Effector memory CD8-positive, alpha-beta T cell (primary cell): ENCODE data around the gene ZRANB3.
"Not testable (repeated sequence)": the region's sequence is repeated elsewhere in the genome, so short reads cannot be mapped to it uniquely, and the experiment has no call there.

ENCODE experiments used
- ATAC-seq: fragments of 150-1000 bp; cut with Tn5 transposase; replicated peaks from 2 replicates; pipeline ENCODE4 v1.10.0; 2021; ENCODE audit warnings: mild to moderate bottlenecking, moderate library complexity
- DNase-seq, 3 experiments: peaks; one replicate each; pipeline ENCODE4 v3.0.0; 2021
- H3K27ac Mint-ChIP-seq, 2 donors: one replicate each; pipeline ENCODE4 v1.8.0; 2022; ENCODE audit warnings: mild to moderate bottlenecking in 2 of 2, mixed read lengths in 2 of 2, moderate library complexity in 2 of 2
- H3K27me3 Mint-ChIP-seq, 2 donors: one replicate each; pipeline ENCODE4 v1.8.0; 2022; ENCODE audit warnings: mixed read lengths in 2 of 2
- H3K36me3 Mint-ChIP-seq: one replicate; pipeline ENCODE4 v1.8.0; 2022; ENCODE audit warnings: mild to moderate bottlenecking, moderate library complexity, mixed read lengths; ENCODE audit not compliant: insufficient read depth
- H3K4me1 Mint-ChIP-seq, 2 donors: one replicate each; pipeline ENCODE4 v1.8.0; 2022; ENCODE audit warnings: low read depth in 2 of 2, mixed read lengths in 2 of 2
- H3K4me3 Mint-ChIP-seq, 2 donors: one replicate each; pipeline ENCODE4 v1.8.0; 2022; ENCODE audit warnings: mild to moderate bottlenecking in 2 of 2, mixed read lengths in 2 of 2, moderate library complexity in 2 of 2
- H3K9me3 Mint-ChIP-seq, 2 donors: one replicate each; pipeline ENCODE4 v1.8.0; 2022; ENCODE audit warnings: mixed read lengths in 2 of 2

The ZRANB3 gene

DNA sequence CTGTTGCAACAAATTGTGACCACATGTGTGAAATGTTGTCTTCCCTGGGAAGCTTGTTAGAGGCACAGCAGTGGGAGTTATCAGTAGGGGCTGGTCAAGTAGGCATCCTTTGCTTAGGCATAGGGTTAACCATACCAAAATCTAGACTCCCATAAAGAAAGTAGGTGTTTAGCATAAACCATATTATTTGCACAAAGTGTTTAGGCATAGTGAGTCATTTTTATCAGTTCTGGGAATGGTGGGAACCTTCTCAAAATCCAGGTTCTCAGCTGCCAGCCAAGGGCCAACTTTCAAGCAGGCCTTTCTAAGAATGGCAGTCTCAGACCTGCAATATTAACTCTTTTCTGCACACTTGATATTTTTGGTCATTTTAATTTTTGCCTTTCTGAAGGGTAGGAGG is 390.4 kb downstream of the ZRANB3 start:
- DNase-seq, result no peak
- Mint-ChIP-seq H3K9me3 (peaks cover 0 to 4% of the 10 kb centered on the region in 2 donors), H3K27me3 (no peaks in the 10 kb centered on the region), H3K36me3 (peaks cover 10% of the 10 kb centered on the region), H3K4me3 (no peak overlapping the region), H3K27ac (no peak overlapping the region), H3K4me1 (no peaks in the 10 kb centered on the region)
- ATAC-seq, result no peak

DNA sequence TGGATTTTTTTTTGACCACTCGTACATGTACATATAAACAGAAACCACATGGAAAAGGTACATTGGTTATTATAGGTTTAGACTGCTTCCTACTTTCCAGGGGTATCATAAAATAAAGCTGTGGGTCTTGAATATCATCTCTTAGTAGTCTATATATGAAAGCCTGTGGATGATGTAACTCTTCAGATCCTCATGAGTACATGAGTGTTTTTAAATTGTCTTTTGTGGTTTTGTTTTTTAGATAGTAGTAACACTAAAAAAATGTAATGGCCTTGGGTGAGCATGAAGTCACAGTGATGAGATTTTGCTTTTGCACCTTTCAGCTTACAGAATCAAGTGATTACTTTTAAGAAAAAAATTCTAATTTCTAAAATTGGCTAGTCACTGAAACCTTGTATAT is 398.7 kb downstream of the ZRANB3 start:
- ATAC-seq (no peak), DNase-seq (no peak)
- Mint-ChIP-seq H3K9me3 (no peaks in the 10 kb centered on the region), H3K27me3 (no peaks in the 10 kb centered on the region), H3K27ac (no peak overlapping the region), H3K36me3 (peaks cover 44% of the 10 kb centered on the region), H3K4me3 (no peak overlapping the region), H3K4me1 (no peaks in the 10 kb centered on the region)

DNA sequence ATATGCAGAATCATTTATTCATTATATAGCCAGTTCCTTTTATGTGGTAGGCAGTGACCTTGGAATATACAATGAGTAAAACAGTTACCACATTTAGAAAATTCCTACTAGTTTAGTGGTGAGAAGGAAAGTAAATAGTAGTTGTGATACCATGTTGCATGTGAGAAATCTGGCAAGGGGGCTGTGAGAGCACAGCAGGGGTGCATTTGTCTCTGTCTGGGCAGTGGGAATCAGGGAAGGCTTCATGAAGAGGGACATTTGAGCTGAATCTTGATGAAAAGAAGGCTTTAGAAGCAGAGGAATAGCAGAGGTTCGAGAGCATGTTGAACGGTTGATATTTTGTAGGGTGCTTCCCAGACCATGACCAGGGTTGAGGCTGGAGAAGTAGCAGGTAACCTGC is 400.3 kb downstream of the ZRANB3 start:
- ATAC-seq (no peak), DNase-seq (no peak)
- Mint-ChIP-seq H3K27ac (no peak overlapping the region), H3K9me3 (no peaks in the 10 kb centered on the region), H3K27me3 (no peaks in the 10 kb centered on the region), H3K4me3 (no peak overlapping the region), H3K4me1 (no peaks in the 10 kb centered on the region), H3K36me3 (peaks cover 41% of the 10 kb centered on the region)

DNA sequence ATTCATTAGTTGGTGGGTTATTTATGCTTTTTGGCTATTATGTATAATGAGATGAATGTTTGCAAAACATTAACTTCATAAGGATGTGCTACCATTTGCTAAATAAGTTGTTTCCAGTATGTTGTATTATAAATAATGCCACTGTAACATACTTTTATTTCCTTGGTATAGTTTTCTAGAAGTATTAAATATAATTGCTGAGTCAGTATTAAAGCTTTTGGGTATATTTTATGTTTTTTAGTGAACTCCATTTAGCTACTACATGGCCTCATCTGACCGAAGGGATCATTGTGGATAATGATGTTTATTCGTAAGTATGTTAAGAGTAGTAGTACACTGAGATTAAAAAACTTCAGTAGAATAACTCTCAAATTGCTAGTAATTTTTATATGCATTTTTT is 405.1 kb downstream of the ZRANB3 start:
- Mint-ChIP-seq H3K9me3 (no peaks in the 10 kb centered on the region), H3K4me3 (no peak overlapping the region), H3K36me3 (peaks cover 25% of the 10 kb centered on the region), H3K27ac (no peak overlapping the region), H3K27me3 (no peaks in the 10 kb centered on the region), H3K4me1 (no peaks in the 10 kb centered on the region)
- DNase-seq (no peak), ATAC-seq (no peak)

DNA sequence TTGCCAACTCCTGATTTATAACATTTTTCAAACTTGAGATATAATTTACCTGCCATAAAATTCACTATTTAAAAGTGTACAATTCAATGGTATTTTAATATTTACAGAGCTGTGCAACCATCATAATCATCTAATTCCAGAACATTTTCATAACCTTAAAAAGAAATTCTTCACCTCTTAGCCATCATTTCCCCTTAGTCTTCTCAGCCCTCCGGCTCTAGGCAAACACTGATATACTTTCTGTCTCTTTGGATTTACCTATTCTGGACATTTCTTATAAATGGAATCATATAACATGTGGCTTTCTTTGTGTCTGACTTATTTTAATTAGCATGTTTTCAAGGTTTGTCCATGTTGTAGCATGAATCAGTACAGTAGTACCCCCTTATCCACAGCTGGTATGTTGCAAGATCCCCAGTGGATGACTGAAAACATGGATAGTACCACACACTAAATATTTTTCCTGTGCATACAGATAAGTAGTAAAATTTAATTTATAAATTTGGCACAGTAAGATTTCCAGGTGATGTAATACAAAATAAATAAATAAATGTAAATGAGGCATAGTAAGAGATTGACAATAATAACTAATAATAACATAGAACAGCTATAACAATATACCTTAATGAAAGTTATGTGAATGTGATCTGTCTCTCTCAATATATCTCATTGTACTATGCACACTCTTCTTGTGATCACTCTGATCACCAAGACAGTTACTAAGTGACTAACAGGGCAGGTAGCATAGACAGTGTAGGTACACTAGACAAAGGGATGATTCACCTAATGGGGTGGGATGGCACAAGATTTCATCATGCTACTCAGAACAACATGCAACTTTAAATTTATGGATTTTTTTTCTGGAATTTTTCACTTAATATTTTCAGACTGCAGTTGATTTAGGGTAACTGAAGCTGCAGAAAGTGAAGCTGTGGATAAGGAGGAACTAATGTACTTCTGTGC is 405.8 kb downstream of the ZRANB3 start:
- Mint-ChIP-seq H3K4me3 (no peak overlapping the region), H3K9me3 (no peaks in the 10 kb centered on the region), H3K4me1 (no peaks in the 10 kb centered on the region), H3K27ac (no peak overlapping the region), H3K36me3 (peaks cover 21% of the 10 kb centered on the region), H3K27me3 (no peaks in the 10 kb centered on the region)
- ATAC-seq (no peak), DNase-seq (no peak)

DNA sequence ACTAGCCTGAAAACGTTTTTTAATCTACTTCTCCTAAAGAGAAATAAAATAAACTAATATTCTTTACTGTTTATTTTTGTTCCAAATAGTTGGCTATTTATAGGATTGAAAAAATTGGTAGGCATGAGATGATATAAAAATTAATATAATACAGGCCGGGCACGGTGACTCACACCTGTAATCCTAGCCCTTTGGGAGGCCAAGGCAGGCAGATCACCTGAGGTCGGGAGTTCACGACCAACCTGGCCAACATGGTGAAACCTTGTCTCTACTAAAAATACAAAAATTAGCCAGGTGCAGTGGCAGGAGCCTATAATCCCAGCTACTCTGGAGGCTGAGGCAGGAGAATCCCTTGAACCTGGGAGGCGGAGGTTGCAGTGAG is 409.4 kb downstream of the ZRANB3 start:
- not testable (repeated sequence) for H3K4me1 Mint-ChIP-seq, H3K27ac Mint-ChIP-seq, H3K36me3 Mint-ChIP-seq, H3K27me3 Mint-ChIP-seq, H3K9me3 Mint-ChIP-seq, ATAC-seq, DNase-seq, H3K4me3 Mint-ChIP-seq

DNA sequence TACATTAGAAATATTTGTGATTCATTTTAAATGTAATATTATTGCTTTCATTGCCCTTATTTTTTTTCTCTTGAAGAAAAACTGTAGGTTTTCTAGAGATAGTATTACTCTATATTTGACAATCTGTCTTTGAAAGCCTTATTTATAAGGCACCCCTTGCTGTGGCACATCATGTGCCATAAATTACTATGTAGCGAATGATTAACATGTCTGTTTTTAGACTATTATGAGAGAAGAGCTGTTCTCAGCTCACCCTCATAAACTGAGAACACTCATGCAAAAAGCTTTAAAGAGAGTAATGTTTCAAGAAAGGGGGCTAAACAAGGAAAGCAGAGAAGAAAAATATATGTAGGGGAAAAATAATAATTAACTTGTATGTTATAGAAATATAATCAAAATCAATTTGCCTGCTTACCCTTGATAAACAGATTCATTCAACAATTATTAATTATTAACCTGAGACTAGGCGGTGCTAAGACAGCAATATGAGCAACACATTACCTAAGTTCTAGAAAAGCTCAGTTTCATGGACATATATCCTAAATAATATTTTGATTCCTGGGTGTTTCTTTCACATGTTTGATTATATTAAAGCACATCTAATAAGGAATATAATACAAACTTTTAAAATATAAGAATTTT is 409.9 kb downstream of the ZRANB3 start:
- Mint-ChIP-seq H3K36me3 (peaks cover 5% of the 10 kb centered on the region), H3K27me3 (no peaks in the 10 kb centered on the region), H3K27ac (no peak overlapping the region), H3K4me1 (no peaks in the 10 kb centered on the region), H3K9me3 (no peaks in the 10 kb centered on the region), H3K4me3 (no peak overlapping the region)
- ATAC-seq (no peak), DNase-seq (no peak)

DNA sequence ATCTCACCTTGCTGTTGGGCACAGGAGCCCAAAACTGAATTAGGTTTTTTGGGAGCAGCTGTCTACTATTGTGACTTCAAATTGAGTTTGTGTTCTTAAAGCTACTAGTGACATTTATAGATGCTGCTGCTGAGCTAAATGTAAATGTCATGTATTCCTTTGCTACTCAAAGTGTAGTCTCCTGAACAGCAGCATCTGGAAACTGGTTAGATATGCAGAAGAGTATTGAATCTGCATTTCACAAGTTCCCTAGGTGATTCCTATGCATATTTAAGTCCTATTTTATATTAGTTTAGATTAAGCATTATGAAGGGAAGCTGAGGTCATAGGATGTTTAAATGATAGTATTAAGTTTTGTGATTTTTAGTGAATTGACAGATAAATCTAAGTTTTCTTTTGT is 411.4 kb downstream of the ZRANB3 start:
- Mint-ChIP-seq H3K4me1 (no peaks in the 10 kb centered on the region), H3K9me3 (no peaks in the 10 kb centered on the region), H3K27ac (no peak overlapping the region), H3K27me3 (no peaks in the 10 kb centered on the region), H3K36me3 (peaks cover 5% of the 10 kb centered on the region), H3K4me3 (no peak overlapping the region)
- DNase-seq (no peak), ATAC-seq (no peak)

DNA sequence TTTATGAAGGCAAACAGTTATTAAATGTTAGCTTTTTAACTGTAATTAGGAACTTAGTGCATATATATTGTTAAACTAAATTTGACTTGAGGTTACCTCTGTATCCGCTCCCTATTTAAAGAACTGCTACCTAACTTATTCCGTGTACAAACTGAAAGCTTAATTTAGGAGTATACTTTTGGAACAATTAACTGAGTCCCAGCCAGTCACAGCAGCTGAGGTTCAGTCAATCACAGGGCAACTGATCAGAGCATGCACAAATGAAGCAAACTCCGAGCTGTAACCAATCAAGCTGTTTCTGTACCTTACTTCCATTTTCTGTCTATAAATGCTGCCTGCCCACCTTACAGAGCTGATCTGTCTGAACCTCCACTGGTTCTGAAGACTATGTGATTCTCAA is 417.7 kb downstream of the ZRANB3 start:
- no peaks in the 10 kb centered on the region for H3K27me3 Mint-ChIP-seq
- peak overlapping the region in 1 of 2 donors; percentile 77 for H3K27ac Mint-ChIP-seq
- ATAC-seq (no peak), DNase-seq (no peak)
- no peak overlapping the region for H3K4me3 Mint-ChIP-seq
- peaks cover 7% of the 10 kb centered on the region for H3K36me3 Mint-ChIP-seq
- H3K4me1 Mint-ChIP-seq, result peaks cover 5 to 11% of the 10 kb centered on the region in 2 donors
- no peaks in the 10 kb centered on the region for H3K9me3 Mint-ChIP-seq

DNA sequence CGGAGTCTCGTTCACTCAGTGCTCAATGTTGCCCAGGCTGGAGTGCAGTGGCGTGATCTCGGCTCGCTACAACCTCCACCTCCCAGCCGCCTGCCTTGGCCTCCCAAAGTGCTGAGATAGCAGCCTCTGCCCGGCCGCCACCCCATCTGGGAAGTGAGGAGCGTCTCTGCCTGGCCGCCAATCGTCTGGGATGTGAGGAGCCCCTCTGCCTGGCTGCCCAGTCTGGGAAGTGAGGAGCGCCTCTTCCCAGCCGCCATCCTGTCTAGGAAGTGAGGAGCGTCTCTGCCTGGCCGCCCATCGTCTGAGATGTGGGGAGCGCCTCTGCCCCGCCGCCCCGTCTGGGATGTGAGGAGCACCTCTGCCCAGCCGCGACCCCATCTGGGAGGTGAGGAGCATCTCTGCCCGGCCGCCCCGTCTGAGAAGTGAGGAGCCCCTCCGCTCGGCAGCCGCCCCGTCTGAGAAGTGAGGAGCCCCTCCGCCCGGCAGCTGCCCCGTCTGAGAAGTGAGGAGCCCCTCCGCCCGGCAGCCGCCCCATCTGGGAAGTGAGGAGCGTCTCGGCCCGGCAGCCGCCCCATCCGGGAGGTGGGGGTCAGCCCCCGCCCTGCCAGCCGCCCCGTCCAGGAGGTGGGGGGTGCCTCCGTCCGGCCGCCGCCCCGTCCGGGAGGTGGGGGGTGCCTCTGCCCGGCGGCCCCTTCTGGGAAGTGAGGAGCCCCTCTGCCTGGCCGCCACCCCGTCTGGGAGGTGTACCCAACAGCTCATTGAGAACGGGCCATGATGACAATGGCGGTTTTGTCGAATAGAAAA is 425.3 kb downstream of the ZRANB3 start:
- H3K27ac Mint-ChIP-seq, ATAC-seq, H3K27me3 Mint-ChIP-seq, H3K4me3 Mint-ChIP-seq, H3K9me3 Mint-ChIP-seq, H3K4me1 Mint-ChIP-seq, H3K36me3 Mint-ChIP-seq, DNase-seq: not testable (repeated sequence)

DNA sequence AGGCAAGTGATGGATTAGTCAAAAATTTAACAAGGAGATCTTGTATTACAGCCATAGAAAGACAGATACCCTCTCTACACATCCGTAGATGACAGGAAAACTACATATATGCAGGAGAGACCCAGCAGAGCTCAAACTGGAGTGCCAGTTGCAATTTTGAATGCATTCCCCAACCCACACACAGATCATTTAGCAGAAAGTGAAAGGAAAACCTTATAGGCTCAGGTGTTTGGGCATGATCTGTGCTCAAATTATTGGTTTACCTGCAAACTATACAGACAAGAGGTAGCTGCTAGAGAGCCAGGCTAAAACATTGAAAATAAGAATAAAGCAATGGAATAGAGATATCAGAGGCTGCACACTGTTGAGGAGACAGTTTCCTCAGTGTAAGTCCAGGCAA is 427.2 kb downstream of the ZRANB3 start:
- no peak for DNase-seq
- no peak overlapping the region for H3K27ac Mint-ChIP-seq
- peaks cover 2% of the 10 kb centered on the region for H3K36me3 Mint-ChIP-seq
- no peaks in the 10 kb centered on the region for H3K27me3 Mint-ChIP-seq
- H3K4me3 Mint-ChIP-seq, result no peak overlapping the region
- ATAC-seq, result no peak
- H3K4me1 Mint-ChIP-seq, result no peaks in the 10 kb centered on the region
- no peaks in the 10 kb centered on the region for H3K9me3 Mint-ChIP-seq

DNA sequence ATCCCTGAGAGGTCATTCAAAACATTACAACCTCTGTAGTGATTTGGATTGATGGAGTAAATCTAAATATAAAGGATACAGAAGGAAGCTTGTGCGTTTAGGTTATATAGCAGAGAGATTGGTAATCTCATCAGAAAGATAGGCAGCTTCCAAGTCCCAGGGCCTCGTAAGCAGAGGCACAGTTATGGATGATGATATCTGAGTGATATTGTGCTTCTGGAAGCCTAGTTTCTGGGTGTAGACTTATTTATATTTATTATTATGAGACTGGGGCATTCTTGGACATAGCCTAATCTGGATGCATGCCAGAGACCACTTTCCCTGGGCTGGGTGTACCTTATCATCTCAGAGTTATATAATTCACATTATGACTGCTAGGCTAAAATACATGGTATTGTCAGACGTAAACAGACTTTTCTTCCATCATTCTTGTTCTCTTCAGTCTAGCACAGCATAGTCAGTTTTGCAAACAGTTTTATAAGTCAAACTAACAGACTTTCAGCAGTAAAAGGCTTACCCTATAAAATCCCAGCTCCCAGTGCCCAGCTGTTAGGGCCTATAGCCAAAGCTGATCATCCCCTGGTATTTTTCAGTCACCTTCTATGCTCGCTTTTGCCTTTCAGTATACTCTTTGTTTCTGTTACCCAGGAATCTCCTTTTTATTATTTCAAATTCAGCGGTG is 431.1 kb downstream of the ZRANB3 start:
- DNase-seq (no peak), ATAC-seq (no peak)
- Mint-ChIP-seq H3K27me3 (no peaks in the 10 kb centered on the region), H3K27ac (no peak overlapping the region), H3K4me1 (no peaks in the 10 kb centered on the region), H3K4me3 (no peak overlapping the region), H3K36me3 (no peaks in the 10 kb centered on the region), H3K9me3 (no peaks in the 10 kb centered on the region)

DNA sequence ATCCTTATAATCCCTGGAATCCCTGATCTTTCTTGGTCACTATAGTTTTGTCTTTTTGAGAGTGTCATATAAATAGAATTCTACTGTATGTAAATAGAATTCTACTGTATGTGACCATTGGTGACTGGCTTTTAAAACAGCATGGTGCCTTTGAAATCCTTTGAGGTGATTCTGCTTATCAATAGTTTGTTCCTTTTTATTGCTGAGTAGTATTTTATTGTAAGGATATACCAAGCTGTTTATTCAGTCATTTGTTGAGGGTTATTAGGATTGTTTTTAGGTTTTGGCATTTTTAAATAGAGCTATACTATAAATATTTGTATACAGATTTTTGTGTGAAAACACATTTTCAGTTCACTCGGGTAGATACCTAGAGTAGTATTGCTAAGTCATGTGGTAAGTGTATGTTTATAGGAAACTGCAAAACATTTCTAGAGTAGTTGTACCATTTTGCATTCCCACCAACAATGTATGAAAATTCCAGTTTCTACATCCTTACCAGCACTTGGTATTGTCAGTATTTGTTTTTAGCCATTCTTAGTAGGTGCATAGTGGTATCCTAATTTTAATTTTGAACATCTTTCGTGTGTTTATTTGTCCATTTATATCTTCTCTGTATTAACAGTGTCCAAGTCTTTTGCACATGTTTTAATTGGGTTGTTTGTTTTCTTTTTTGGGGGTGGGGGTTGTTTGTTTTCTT is 433.3 kb downstream of the ZRANB3 start:
- Mint-ChIP-seq H3K27me3 (no peaks in the 10 kb centered on the region), H3K9me3 (no peaks in the 10 kb centered on the region), H3K36me3 (peaks cover 2% of the 10 kb centered on the region), H3K4me3 (no peak overlapping the region), H3K4me1 (no peaks in the 10 kb centered on the region), H3K27ac (no peak overlapping the region)
- ATAC-seq, result no peak
- DNase-seq, result no peak
